Hematopoietic multipotent progenitor cell treated with erythropoietin and hydrocortisone succinate and interleukin-3 and kit ligand, for 8 days (in vitro differentiated cells): ENCODE measurements around the gene CLDND1.

Source experiments
- DNase-seq: peaks from one replicate; pipeline ENCODE4 v3.0.0-alpha.2; 2015

Gene CLDND1

DNA sequence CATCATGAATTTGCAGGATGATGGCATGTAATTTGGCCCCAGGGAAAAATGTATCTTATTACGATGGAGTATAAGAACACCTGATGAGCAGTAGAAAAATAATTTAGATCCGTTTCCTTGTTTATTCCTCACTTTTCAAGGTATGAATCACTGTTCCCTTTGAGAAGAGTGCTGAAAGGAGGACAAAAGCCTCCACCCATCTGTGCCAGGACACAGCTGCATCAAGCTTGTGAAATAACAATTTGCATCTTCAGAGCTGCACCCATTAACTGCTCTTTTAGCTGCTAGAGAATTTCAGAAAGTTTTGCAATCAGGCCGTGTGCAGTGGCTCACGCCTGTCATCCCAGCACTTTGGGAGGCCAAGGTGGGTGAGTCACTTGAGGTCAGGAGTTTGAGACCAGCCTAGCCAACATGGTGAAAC lies 9.6 kb downstream of the CLDND1 start:
- no peak for DNase-seq

DNA sequence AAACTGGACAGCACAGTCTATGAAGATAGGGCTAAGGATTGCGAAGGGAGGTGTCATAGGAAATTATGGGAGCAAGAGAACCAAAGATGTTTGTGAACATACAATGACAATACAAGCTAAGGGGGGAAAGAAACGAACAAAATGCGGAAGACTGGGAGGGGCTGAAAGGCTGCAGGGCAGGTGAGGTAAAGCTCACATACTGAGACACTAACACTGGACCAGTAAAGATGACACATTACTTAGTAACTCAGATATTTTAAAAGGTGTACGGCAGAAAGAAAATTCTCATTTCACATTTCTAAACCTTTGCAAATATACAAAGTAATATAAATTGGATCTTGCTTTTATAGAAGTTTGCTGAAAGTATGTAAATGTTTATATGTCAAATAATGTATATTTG lies 10.1 kb downstream of the CLDND1 start:
- DNase-seq: no peak

- DNase-seq: no peak
Measured at GRCh38 chr3:98508582-98508981, 14.1 kb downstream of the CLDND1 start.

DNA sequence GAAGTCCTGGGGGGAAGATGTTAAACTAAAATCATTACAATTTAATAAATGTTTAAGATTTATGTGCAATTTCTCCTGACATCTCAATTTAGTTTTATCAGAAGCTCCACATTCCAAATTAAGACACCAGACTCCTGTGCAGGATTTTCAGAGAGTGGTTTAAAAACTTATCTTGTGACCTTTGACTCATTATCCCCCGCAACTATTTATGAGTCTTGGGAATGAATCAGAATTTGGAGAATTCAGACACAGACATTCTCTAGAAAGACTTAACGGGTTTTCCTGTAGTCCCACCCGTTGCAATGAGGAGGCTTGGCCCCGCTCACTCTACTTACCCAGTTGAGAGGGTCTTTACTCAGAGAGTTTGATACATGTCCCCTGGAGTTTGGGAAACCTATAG lies 18.2 kb downstream of the CLDND1 start:
- no peak for DNase-seq

DNA sequence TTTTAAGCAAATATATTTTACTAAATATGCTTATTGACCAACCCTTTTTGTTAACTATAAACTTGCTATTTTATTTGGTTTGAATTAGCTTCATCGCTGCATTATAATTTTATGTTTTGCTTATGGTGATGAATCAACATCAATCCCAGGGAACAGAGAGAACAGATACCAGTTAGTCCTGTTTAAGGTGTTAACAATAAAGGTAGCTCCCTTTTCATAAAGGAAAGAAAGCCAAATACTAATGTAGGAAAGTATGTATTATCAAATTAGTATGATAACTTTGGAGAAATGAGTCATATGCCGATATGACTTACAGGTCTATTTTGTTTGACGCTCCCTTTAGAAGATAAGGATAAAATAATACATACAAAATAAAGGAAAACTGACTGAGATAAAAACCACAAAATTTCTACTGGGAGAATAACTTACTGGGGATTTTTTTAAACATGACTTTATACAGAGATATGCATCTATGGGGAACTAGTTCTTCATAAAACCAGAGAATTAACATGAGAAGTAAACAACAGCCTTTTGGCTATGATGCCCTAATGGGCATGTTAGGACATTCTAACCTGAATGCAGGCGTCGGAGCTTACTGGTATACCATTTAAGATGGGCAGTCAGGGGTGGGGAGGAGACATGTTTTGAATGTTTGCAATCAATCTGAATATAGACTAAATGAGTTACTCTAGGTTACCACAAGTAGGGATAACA lies 20.7 kb downstream of the CLDND1 start:
- no peak for DNase-seq

DNA sequence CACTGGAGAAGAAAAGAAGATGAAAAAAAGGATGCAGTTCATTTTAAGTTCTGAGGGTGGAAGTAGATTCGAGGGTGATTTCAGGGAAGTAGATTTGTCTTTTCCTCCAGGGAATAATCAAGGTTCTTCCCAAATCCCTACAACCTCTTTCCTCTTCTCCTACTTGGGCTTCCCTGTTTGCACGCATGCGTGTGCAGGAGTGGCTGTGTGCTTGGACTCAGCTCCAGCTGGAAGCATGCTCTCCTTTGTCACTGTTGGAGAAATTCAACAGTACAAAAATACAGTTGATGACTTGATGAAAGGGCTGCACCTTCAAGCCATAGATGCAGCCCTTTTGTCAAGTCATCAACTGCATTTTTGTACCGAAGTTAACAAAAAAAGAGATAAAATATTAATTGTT lies 21.4 kb downstream of the CLDND1 start:
- no peak for DNase-seq

GRCh38 chr3:98500019-98500418 lies 22.7 kb downstream of the CLDND1 start:
- DNase-seq: no peak

- DNase-seq: no peak
Measured at GRCh38 chr3:98497381-98497780, 25.3 kb downstream of the CLDND1 start, which contains the start of gene OR5K2. TSS of gene OR5K2 (plus strand) at chr3:98497681. CDS start at chr3:98497681, 0 bp downstream.

GRCh38 chr3:98483626-98484025 lies 39.1 kb downstream of the CLDND1 start:
- DNase-seq: no peak

GRCh38 chr3:98482717-98483482 lies 39.8 kb downstream of the CLDND1 start:
- DNase-seq: peak; percentile 9
